ENCODE results near the gene OR5B3.

Gene OR5B3

GRCh38 chr11:58392746-58393145 lies 13.9 kb downstream of the OR5B3 start:
- Histone ChIP-seq H3K4me2 (ENCODE audit: low read length) (no peak overlapping the region), H3K79me2 (ENCODE audit: low read length) (no peaks in the 10 kb centered on the region), H4K20me1 (ENCODE audit: insufficient read depth, low read length) (no peaks in the 10 kb centered on the region), H3K9me3 (ENCODE audit: insufficient read depth, low read length) (no peaks in the 10 kb centered on the region), H3K27ac (ENCODE audit: low read length) (no peak overlapping the region), H3K27me3 (ENCODE audit: low read depth, low read length) (no peaks in the 10 kb centered on the region), H3K4me3 (ENCODE audit: low read length) (no peak overlapping the region), H3K9ac (ENCODE audit: low read length) (no peak overlapping the region), H2AFZ (ENCODE audit: low read depth, low read length) (no peak overlapping the region), H3K4me1 (ENCODE audit: low read length) (no peaks in the 10 kb centered on the region), H3K36me3 (replicated peaks; ENCODE audit: low read depth, low read length) (no peaks in the 10 kb centered on the region)
- TF ChIP-seq EZH2phosphoT487 (IDR thresholded peaks at IDR 0.05; ENCODE audit: low read depth), result no peak
- no peak for TF ChIP-seq CTCF (IDR thresholded peaks at IDR 0.05; ENCODE audit: low read depth, low read length)

- Histone ChIP-seq H3K36me3 (replicated peaks; ENCODE audit: low read depth, low read length) (no peaks in the 10 kb centered on the region), H3K27ac (ENCODE audit: low read length) (no peak overlapping the region), H4K20me1 (ENCODE audit: insufficient read depth, low read length) (no peaks in the 10 kb centered on the region), H3K4me1 (ENCODE audit: low read length) (no peaks in the 10 kb centered on the region), H3K9ac (ENCODE audit: low read length) (no peak overlapping the region), H3K79me2 (ENCODE audit: low read length) (no peaks in the 10 kb centered on the region), H3K27me3 (ENCODE audit: low read depth, low read length) (no peaks in the 10 kb centered on the region), H2AFZ (ENCODE audit: low read depth, low read length) (no peak overlapping the region), H3K4me3 (ENCODE audit: low read length) (no peak overlapping the region), H3K4me2 (ENCODE audit: low read length) (no peak overlapping the region), H3K9me3 (ENCODE audit: insufficient read depth, low read length) (no peaks in the 10 kb centered on the region)
- TF ChIP-seq EZH2phosphoT487 (IDR thresholded peaks at IDR 0.05; ENCODE audit: low read depth) (no peak), CTCF (IDR thresholded peaks at IDR 0.05; ENCODE audit: low read depth, low read length) (no peak)
Measured at GRCh38 chr11:58391879-58392278, 14.8 kb downstream of the OR5B3 start.

GRCh38 chr11:58390551-58391063 lies 16.1 kb downstream of the OR5B3 start:
- no peak overlapping the region for H3K4me3 ChIP-seq (ENCODE audit: low read length)
- no peak for TF ChIP-seq CTCF (IDR thresholded peaks at IDR 0.05; ENCODE audit: low read depth, low read length)
- no peak for TF ChIP-seq EZH2phosphoT487 (IDR thresholded peaks at IDR 0.05; ENCODE audit: low read depth)
- no peak overlapping the region for H3K4me2 ChIP-seq (ENCODE audit: low read length)
- no peaks in the 10 kb centered on the region for H3K79me2 ChIP-seq (ENCODE audit: low read length)
- H3K9me3 ChIP-seq (ENCODE audit: insufficient read depth, low read length), result no peaks in the 10 kb centered on the region
- H3K27me3 ChIP-seq (ENCODE audit: low read depth, low read length), result no peaks in the 10 kb centered on the region
- H4K20me1 ChIP-seq (ENCODE audit: insufficient read depth, low read length), result no peaks in the 10 kb centered on the region
- H3K36me3 ChIP-seq (replicated peaks; ENCODE audit: low read depth, low read length), result no peaks in the 10 kb centered on the region
- H3K27ac ChIP-seq (ENCODE audit: low read length), result no peak overlapping the region
- no peak overlapping the region for H3K9ac ChIP-seq (ENCODE audit: low read length)
- H3K4me1 ChIP-seq (ENCODE audit: low read length), result no peaks in the 10 kb centered on the region
- no peak overlapping the region for H2AFZ ChIP-seq (ENCODE audit: low read depth, low read length)

- no peak for TF ChIP-seq CTCF (IDR thresholded peaks at IDR 0.05; ENCODE audit: low read depth, low read length)
- Histone ChIP-seq H3K4me2 (ENCODE audit: low read length) (no peak within 1 kb of the TSS), H3K27ac (ENCODE audit: low read length) (no peak within 1 kb of the TSS), H4K20me1 (ENCODE audit: insufficient read depth, low read length) (no peaks in the 10 kb centered on the region), H3K79me2 (ENCODE audit: low read length) (no peaks in the 10 kb centered on the region), H3K27me3 (ENCODE audit: low read depth, low read length) (0 out of 2 replicates have a peak, but pooled peaks cover 8% of the 10 kb centered on the region), H3K9me3 (ENCODE audit: insufficient read depth, low read length) (no peaks in the 10 kb centered on the region), H3K9ac (ENCODE audit: low read length) (no peak within 1 kb of the TSS), H3K4me1 (ENCODE audit: low read length) (no peaks in the 10 kb centered on the region), H2AFZ (ENCODE audit: low read depth, low read length) (no peak within 1 kb of the TSS), H3K36me3 (replicated peaks; ENCODE audit: low read depth, low read length) (no peaks in the 10 kb centered on the region), H3K4me3 (ENCODE audit: low read length) (no peak within 1 kb of the TSS)
Measured at GRCh38 chr11:58358969-58359368, 47.7 kb downstream of the OR5B3 start, which contains the start of gene OR5B17. TSS of gene OR5B17 (minus strand) at chr11:58359069. CDS start at chr11:58359069, 0 bp downstream.
